OCI-LY7 (cell line): ENCODE results near the gene NMRK2. TPM values are rescaled to one million over a fixed set of nuclear protein-coding genes. Genes with fewer than 3 reads are reported as not detected.

Experiments used
- BruUV-seq: library from RNA; stranded (reverse); fragments of 400-500 nt; replicated peaks from 2 replicates; lab custom pipeline; 2021; lab: Mats Ljungman, UMichigan
- CTCF ChIA-PET: fragments of 300-600 bp; sonication (Branson Sonifier 250); formaldehyde crosslinking; loops from one replicate; lab custom pipeline; 2022; ENCODE audit warnings: antibody characterized with exemption; ENCODE audit not compliant: unreplicated experiment; lab: Charles Lee
- POLR2A ChIA-PET: fragments of 300-600 bp; sonication (Branson Sonifier 250); formaldehyde crosslinking; loops from one replicate; lab custom pipeline; 2022; ENCODE audit warnings: antibody characterized with exemption; lab: Charles Lee
- DNase-seq: peaks from one replicate; pipeline ENCODE4 v3.0.0-alpha.2; 2015; ENCODE audit warnings: low spot score
- H2AFZ ChIP-seq: fragments of 200-600 bp; sonication (generic), shearing (Covaris generic); 2 replicates; pipeline ENCODE4 v1.6.1; 2014; ENCODE audit warnings: mild to moderate bottlenecking, antibody characterized with exemption, low read length, moderate library complexity
- H3K27ac ChIP-seq: fragments of 200-600 bp; sonication (generic); 2 replicates; pipeline ENCODE4 v1.5.1; 2014; ENCODE audit warnings: mixed run types, low read depth, mild to moderate bottlenecking, moderate library complexity, low read length, inconsistent platforms; ENCODE audit not compliant: poor library complexity, severe bottlenecking
- H3K36me3 ChIP-seq: fragments of 200-600 bp; sonication (generic); 2 replicates; pipeline ENCODE4 v1.6.1; 2014; ENCODE audit warnings: mild to moderate bottlenecking, antibody characterized with exemption, low read length, moderate library complexity, mixed read lengths; ENCODE audit not compliant: insufficient read depth
- H3K4me1 ChIP-seq: fragments of 200-600 bp; sonication (generic); 2 replicates; pipeline ENCODE4 v1.5.1; 2014; ENCODE audit warnings: mild to moderate bottlenecking, low read length; ENCODE audit not compliant: insufficient read depth, poor library complexity, severe bottlenecking
- H3K4me2 ChIP-seq: fragments of 200-600 bp; sonication (generic); 2 replicates; pipeline ENCODE4 v1.6.1; 2014; ENCODE audit warnings: mild to moderate bottlenecking, low read length
- H3K4me3 ChIP-seq: fragments of 200-600 bp; sonication (generic); 2 replicates; pipeline ENCODE4 v1.5.1; 2014; ENCODE audit warnings: mild to moderate bottlenecking, low read depth, low read length; ENCODE audit not compliant: poor library complexity, severe bottlenecking
- H3K79me2 ChIP-seq: fragments of 200-600 bp; sonication (generic); 2 replicates; pipeline ENCODE4 v1.6.1; 2016; ENCODE audit warnings: low read depth, mild to moderate bottlenecking, low read length, moderate library complexity, mixed read lengths; ENCODE audit not compliant: insufficient read depth
- H3K9me2 ChIP-seq: fragments of 200-600 bp; sonication (generic); 2 replicates; pipeline ENCODE4 v1.6.1; 2016; ENCODE audit warnings: mild to moderate bottlenecking, low read length, mixed read lengths; ENCODE audit not compliant: insufficient read depth
- H3K9me3 ChIP-seq: fragments of 200-600 bp; sonication (generic); 2 replicates; pipeline ENCODE4 v1.6.1; 2014; ENCODE audit warnings: mild to moderate bottlenecking, mixed run types, low read length, mixed read lengths
- H4K20me1 ChIP-seq: fragments of 200-600 bp; sonication (generic); 2 replicates; pipeline ENCODE4 v1.6.1; 2014; ENCODE audit warnings: mild to moderate bottlenecking, antibody characterized with exemption, low read length, moderate library complexity, mixed read lengths; ENCODE audit not compliant: insufficient read depth
- EZH2phosphoT487 ChIP-seq: fragments of 200-600 bp; sonication (generic); IDR thresholded peaks from 2 replicates; pipeline ENCODE4 v1.6.1; 2018; ENCODE audit warnings: low read depth, borderline replicate concordance, mild to moderate bottlenecking, mixed run types, antibody characterized with exemption, low read length, moderate library complexity, mixed read lengths
- intact Hi-C: fragments of 100-400 bp; cut with micrococcal nuclease; formaldehyde crosslinking; loops from one replicate; pipeline ENCODE4 v1.10.0; 2022; ENCODE audit not compliant: unreplicated experiment
- total RNA-seq, 2 experiments: library from RNA; depleted of rRNA in 1 of 2; stranded (reverse); fragments of >200 nt in 1 of 2; shearing (Covaris generic) in 1 of 2; gene quantifications; 2 replicates each; pipeline ENCODE4 v1.2.3, GENCODE V29; 2014 to 2022
- TF ChIP-seq, protein P1 (sequence below): fragments of 200-600 bp; sonication (generic); conservative IDR thresholded peaks from 2 replicates; pipeline ENCODE4 v1.5.1; 2014; ENCODE audit warnings: mild to moderate bottlenecking, antibody characterized with exemption, low read length, moderate library complexity, mixed read lengths

NMRK2 gene
- total RNA-seq, 2 experiments from 2014 or later: not detected

DNA sequence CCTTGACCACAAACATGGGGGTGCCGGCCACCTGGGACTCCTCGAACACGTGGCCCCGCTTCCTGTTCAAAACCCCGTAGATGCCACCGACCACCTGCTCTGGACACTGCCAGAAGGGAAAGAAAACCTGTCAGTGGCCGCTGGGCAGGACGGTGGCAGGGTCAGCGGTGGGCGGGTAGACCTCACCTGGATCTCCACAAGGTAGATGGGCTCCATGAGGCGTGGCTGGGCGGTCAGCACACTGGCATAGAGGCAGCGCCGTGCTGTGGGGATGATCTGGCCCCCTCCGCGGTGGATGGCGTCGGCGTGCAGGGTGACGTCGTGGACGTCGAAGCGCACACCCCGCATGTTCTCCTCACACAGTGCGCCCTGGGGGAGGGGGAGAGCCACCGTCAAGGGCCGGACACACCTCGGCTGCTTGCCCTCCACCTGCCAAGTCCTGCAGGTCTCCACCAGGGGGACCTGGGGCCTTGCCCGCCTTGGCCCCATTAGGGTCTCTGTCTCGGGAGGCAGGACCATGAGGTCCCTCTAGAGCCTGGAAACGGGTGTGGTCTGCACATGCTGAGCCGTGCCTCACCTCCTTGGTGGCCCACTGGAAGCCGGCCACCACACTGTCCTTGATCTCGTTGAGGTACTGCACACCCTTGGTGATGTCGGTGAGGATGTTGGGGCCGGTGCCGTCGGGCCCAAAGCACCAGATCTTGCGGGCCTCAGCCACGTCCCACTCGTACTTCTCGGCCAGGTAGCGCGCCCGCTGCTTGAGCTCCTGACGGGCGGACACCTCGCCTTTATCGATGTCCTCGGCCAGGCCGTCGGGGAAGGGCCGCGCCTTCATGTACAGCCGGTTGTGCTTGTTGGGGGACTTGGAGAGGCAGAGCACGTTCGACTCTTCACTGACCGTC lies 44.6 kb downstream of the NMRK2 start:
- no peaks in the 10 kb centered on the region for H3K4me1 ChIP-seq
- H3K4me2 ChIP-seq: no peak overlapping the region
- BruUV-seq: no TSS peak
- no peaks in the 10 kb centered on the region for H3K9me2 ChIP-seq
- peaks cover 35% of the 10 kb centered on the region for H3K79me2 ChIP-seq
- no peak overlapping the region for H2AFZ ChIP-seq
- H4K20me1 ChIP-seq: peaks cover 35% of the 10 kb centered on the region
- ChIA-PET POLR2A (interaction anchor here (1.1 kb wide), 1 partner anchor 8 kb away, joined by 3 read pairs; the partner anchor contains the start of gene EEF2), CTCF (no interaction called here)
- TF ChIP-seq, protein P1, sequence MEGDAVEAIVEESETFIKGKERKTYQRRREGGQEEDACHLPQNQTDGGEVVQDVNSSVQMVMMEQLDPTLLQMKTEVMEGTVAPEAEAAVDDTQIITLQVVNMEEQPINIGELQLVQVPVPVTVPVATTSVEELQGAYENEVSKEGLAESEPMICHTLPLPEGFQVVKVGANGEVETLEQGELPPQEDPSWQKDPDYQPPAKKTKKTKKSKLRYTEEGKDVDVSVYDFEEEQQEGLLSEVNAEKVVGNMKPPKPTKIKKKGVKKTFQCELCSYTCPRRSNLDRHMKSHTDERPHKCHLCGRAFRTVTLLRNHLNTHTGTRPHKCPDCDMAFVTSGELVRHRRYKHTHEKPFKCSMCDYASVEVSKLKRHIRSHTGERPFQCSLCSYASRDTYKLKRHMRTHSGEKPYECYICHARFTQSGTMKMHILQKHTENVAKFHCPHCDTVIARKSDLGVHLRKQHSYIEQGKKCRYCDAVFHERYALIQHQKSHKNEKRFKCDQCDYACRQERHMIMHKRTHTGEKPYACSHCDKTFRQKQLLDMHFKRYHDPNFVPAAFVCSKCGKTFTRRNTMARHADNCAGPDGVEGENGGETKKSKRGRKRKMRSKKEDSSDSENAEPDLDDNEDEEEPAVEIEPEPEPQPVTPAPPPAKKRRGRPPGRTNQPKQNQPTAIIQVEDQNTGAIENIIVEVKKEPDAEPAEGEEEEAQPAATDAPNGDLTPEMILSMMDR: no peak
- no peak for TF ChIP-seq EZH2phosphoT487
- no peak overlapping the region for H3K27ac ChIP-seq
- DNase-seq: no peak
- peaks cover 80% of the 10 kb centered on the region for H3K36me3 ChIP-seq
- intact Hi-C loops: no loop called here
- no peak overlapping the region for H3K4me3 ChIP-seq
- no peaks in the 10 kb centered on the region for H3K9me3 ChIP-seq

DNA sequence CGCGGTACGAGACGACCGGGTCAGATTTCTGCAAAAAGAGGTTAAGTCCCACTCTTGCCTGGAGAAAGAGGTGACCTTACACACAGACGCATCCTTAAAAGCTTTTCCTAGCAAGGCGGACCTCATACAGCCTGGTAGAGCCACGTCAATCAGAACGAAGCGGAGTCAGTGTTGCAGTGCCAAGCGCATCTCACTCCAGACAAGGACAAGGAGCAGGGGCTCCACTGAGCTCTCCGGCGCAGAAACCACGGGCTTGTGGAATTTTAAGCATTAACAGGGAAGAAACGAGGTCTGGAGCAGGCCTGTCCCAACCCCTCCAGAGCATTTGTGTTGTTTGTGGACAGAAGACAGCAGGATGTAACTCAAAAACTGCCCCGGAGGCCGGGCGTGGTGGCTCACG lies 45.3 kb downstream of the NMRK2 start:
- CTCF ChIA-PET: no interaction called here
- Histone ChIP-seq H3K9me2 (no peaks in the 10 kb centered on the region), H3K9me3 (no peaks in the 10 kb centered on the region), H2AFZ (no peak overlapping the region), H3K36me3 (peaks cover 83% of the 10 kb centered on the region), H3K4me1 (peaks cover 4% of the 10 kb centered on the region), H3K4me2 (no peak overlapping the region), H3K4me3 (no peak overlapping the region), H4K20me1 (peaks cover 42% of the 10 kb centered on the region), H3K79me2 (peaks cover 42% of the 10 kb centered on the region), H3K27ac (no peak overlapping the region)
- no TSS peak for BruUV-seq
- intact Hi-C loops: no loop called here
- no peak for TF ChIP-seq EZH2phosphoT487
- TF ChIP-seq, protein P1: no peak
- no peak for DNase-seq
- POLR2A ChIA-PET: interaction anchor here (0.5 kb wide), 1 partner anchor 9 kb away, joined by 3 read pairs; no protein-coding TSS in a partner anchor

DNA sequence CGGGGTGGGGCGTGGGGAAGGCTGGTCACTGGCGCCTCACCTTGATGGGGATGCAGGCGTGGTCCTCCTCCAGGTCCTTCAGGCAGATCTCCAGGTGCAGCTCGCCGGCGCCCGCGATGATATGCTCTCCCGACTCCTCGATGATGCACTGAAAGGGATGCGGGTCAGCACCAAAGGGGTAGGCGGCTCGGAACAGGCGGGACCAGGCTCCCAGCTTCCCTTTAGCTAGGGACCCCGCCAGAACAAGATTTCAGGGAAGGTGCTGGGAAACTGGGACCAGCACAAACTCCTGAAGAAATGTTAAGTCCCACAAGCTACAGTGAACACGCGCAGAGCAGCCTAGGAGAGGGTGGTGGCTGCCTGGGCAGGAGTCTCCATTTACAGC lies 46.4 kb downstream of the NMRK2 start:
- Histone ChIP-seq H3K27ac (no peak overlapping the region), H3K79me2 (peaks cover 53% of the 10 kb centered on the region)

More for the DNA sequence above, 46.4 kb downstream of the NMRK2 start:
- H3K9me3 ChIP-seq: no peaks in the 10 kb centered on the region
- TF ChIP-seq EZH2phosphoT487: no peak
- TF ChIP-seq, protein P1: no peak
- POLR2A ChIA-PET: no interaction called here
- no peak overlapping the region for H2AFZ ChIP-seq
- intact Hi-C loops: no loop called here
- H3K4me2 ChIP-seq: no peak overlapping the region
- no peak for DNase-seq
- H3K4me3 ChIP-seq: no peak overlapping the region
- peaks cover 53% of the 10 kb centered on the region for H4K20me1 ChIP-seq
- peaks cover 94% of the 10 kb centered on the region for H3K36me3 ChIP-seq
- BruUV-seq: no TSS peak
- H3K9me2 ChIP-seq: no peaks in the 10 kb centered on the region
- H3K4me1 ChIP-seq: peaks cover 12% of the 10 kb centered on the region
- CTCF ChIA-PET: no interaction called here
